HL-60 (cell line): Measurements from ENCODE around the gene MYO1D.

Experiments
- DNase-seq, 2 experiments: peaks; one replicate each; pipeline ENCODE4 v3.0.0-alpha.2; 2010 to 2020; ENCODE audit warnings: low read depth in 1 of 2, low spot score in 1 of 2
- H3K27ac ChIP-seq: fragments of 250-450 bp; sonication (Bioruptor Pico); replicated peaks from 2 replicates; pipeline ENCODE4 v1.5.1; 2020; ENCODE audit warnings: mild to moderate bottlenecking, moderate library complexity
- H3K27me3 ChIP-seq: fragments of 250-450 bp; sonication (Bioruptor Pico); 2 replicates; pipeline ENCODE4 v1.5.1; 2021; ENCODE audit warnings: mild to moderate bottlenecking, moderate library complexity; ENCODE audit not compliant: insufficient read depth, poor library complexity, severe bottlenecking
- H3K4me3 ChIP-seq: replicated peaks from 2 replicates; pipeline ENCODE4 v1.5.1; 2011; ENCODE audit warnings: mild to moderate bottlenecking, control low read depth, low read length; ENCODE audit not compliant: insufficient read depth
- GABPA ChIP-seq: IDR thresholded peaks from 2 replicates; pipeline ENCODE4 v1.6.1; 2012; ENCODE audit warnings: low read depth
- POLR2AphosphoS5 ChIP-seq: IDR thresholded peaks from 2 replicates; pipeline ENCODE4 v1.6.1; 2012; ENCODE audit warnings: low read depth
- SPI1 ChIP-seq: IDR thresholded peaks from 2 replicates; pipeline ENCODE4 v1.6.1; 2012; ENCODE audit warnings: low read depth, mild to moderate bottlenecking, borderline replicate concordance
- TF ChIP-seq, protein P1 (sequence below): IDR thresholded peaks from 2 replicates; pipeline ENCODE4 v1.6.1; 2012; ENCODE audit warnings: low read depth; ENCODE audit not compliant: insufficient replicate concordance
- TF ChIP-seq, protein P2 (sequence below): IDR thresholded peaks from one replicate; pipeline ENCODE4 v1.5.1; 2011; ENCODE audit warnings: low read length, control low read depth, inconsistent platforms; ENCODE audit not compliant: insufficient read depth

Gene MYO1D

DNA sequence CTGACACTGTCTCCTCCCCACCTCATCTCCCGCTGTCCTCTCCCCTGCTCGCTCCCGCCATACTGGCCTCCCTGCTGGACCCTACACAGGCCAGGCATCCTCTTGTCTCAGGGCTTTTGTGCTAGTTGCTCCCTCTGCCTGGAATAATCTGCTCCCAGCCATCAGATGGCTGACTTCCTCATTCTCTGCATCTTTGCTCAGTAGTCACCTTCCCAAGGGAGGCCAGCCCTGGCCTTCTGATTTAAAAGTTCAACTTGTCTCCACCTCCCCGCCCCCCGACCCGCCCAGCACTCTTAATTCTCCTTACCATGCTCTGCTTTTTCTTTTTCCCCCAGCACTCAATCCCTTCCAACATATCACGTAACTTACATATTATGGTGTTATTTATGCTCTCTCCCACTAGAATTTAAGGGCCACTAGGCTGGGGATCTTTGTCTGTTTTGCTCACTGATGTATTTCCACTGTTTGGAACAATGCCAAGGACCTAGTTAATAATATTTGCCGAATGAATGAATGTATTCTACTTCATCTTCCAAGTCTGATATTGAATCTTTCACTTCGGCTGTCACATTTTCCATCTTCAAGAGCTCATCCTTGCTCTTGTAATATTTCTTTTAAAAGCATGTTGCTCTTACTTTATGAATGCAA, 211.9 kb downstream of the MYO1D start:
- no peak for DNase-seq
- Histone ChIP-seq H3K27me3 (no peaks in the 10 kb centered on the region), H3K4me3 (no peak overlapping the region), H3K27ac (no peak overlapping the region)
- TF ChIP-seq SPI1: 0 out of 2 replicates have a peak, but pooled peaks have one; percentile 28
- TF ChIP-seq, protein P1, sequence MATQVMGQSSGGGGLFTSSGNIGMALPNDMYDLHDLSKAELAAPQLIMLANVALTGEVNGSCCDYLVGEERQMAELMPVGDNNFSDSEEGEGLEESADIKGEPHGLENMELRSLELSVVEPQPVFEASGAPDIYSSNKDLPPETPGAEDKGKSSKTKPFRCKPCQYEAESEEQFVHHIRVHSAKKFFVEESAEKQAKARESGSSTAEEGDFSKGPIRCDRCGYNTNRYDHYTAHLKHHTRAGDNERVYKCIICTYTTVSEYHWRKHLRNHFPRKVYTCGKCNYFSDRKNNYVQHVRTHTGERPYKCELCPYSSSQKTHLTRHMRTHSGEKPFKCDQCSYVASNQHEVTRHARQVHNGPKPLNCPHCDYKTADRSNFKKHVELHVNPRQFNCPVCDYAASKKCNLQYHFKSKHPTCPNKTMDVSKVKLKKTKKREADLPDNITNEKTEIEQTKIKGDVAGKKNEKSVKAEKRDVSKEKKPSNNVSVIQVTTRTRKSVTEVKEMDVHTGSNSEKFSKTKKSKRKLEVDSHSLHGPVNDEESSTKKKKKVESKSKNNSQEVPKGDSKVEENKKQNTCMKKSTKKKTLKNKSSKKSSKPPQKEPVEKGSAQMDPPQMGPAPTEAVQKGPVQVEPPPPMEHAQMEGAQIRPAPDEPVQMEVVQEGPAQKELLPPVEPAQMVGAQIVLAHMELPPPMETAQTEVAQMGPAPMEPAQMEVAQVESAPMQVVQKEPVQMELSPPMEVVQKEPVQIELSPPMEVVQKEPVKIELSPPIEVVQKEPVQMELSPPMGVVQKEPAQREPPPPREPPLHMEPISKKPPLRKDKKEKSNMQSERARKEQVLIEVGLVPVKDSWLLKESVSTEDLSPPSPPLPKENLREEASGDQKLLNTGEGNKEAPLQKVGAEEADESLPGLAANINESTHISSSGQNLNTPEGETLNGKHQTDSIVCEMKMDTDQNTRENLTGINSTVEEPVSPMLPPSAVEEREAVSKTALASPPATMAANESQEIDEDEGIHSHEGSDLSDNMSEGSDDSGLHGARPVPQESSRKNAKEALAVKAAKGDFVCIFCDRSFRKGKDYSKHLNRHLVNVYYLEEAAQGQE: no peak

DNA sequence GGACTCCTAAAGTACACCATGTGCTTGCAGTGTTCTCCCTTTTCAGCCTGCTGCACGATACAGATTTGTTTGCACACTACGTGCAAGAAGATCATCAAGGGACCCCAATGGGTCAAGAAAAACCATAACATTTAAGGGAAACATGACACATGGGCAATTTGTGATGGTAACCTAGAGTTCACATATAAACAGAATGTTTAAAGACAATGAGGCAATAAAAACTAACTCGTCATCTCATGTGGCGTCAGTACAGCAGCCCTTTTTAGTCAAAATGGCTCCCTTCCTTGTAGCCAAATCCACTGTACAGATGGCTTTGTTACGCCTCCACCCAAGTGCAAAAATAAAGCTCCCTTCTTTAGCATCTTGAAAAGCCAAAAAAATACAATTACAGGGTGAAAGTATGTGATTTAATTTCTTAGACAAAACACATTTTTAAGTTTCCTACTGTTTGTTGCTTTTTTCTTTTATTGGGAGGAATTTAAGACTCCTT, 216.4 kb downstream of the MYO1D start:
- no peak overlapping the region for H3K27ac ChIP-seq
- H3K27me3 ChIP-seq: no peaks in the 10 kb centered on the region
- H3K4me3 ChIP-seq: no peak overlapping the region
- DNase-seq: no peak
- TF ChIP-seq GABPA (no peak), SPI1 (no peak), POLR2AphosphoS5 (no peak)
- TF ChIP-seq, protein P1: no peak
- TF ChIP-seq, protein P2, sequence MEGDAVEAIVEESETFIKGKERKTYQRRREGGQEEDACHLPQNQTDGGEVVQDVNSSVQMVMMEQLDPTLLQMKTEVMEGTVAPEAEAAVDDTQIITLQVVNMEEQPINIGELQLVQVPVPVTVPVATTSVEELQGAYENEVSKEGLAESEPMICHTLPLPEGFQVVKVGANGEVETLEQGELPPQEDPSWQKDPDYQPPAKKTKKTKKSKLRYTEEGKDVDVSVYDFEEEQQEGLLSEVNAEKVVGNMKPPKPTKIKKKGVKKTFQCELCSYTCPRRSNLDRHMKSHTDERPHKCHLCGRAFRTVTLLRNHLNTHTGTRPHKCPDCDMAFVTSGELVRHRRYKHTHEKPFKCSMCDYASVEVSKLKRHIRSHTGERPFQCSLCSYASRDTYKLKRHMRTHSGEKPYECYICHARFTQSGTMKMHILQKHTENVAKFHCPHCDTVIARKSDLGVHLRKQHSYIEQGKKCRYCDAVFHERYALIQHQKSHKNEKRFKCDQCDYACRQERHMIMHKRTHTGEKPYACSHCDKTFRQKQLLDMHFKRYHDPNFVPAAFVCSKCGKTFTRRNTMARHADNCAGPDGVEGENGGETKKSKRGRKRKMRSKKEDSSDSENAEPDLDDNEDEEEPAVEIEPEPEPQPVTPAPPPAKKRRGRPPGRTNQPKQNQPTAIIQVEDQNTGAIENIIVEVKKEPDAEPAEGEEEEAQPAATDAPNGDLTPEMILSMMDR: no peak

DNA sequence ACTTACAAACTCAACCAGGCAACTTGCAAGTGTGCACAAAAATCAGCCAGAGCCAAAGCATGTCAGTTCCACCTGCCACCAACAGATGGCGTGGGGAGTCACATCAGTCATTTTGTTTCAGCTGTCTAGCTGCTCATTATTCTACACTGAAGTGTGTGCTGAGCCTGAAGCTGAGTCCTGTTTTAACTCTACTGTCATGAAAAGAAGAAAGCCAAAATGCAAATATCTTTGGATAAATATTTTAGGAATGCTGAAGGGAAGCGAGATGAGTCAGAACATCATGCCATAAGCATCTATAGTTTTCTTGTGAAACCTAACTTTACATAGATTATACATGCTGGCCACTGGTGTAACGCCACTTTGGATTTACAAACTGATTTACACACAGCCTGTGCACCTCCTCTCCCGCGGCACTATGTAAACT, 217.5 kb downstream of the MYO1D start:
- DNase-seq: peak; percentile 16 to 48
- Histone ChIP-seq H3K4me3 (no peak overlapping the region), H3K27ac (no peak overlapping the region), H3K27me3 (peaks cover 3% of the 10 kb centered on the region)
- TF ChIP-seq GABPA (no peak), SPI1 (no peak), POLR2AphosphoS5 (no peak)
- TF ChIP-seq, protein P2: peak; percentile 94
- TF ChIP-seq, protein P1: no peak
